Hippocampal formation (tissue), 2 donors: Measurements from ENCODE around the gene HIPK2.
A peak's percentile ranks its signal among the peaks of the same experiment; 100 is the strongest.

Source experiments
- DNase-seq, 2 donors: peaks; one replicate each; lab custom pipeline; 2025; lab: John Stamatoyannopoulos, UW

Gene HIPK2

DNA sequence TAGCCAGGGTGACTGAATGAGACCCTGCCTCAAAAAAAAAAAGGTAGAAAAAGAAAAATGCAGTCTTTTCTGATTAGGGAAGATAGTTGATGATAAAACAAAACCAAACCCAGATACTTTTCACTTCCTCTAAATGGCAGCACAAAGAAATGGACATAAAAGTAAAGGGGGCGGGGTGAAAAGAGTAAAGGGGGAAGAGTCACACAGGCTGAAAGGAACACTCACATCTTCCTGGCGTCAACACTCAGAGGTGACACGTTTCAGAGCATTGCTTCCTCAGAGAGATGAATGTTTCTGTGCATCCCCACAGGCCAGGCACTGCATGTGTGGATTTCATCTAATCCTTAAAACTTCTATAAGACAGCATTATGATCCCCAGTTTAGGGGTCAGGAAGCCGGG is 81.2 kb downstream of the HIPK2 start:
- no peak for DNase-seq

DNA sequence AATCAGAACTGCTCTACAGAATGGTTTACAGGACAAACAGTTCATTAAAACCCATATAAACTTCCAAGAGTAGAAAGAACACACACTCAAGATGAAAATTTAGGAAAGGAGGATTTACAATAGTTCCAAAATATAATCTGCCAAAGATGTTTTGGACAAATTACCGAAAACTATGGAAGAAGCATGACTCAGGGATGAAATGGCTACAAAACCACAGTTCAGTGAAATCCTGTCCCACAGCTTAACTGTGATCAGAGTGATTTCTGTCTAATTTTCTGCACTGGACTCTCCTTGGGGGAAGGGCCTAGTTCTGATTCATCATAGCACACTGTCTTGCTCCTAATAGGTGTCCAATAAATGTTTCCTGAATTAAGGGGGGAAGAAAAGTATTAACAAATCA is 82.2 kb downstream of the HIPK2 start:
- no peak for DNase-seq

DNA sequence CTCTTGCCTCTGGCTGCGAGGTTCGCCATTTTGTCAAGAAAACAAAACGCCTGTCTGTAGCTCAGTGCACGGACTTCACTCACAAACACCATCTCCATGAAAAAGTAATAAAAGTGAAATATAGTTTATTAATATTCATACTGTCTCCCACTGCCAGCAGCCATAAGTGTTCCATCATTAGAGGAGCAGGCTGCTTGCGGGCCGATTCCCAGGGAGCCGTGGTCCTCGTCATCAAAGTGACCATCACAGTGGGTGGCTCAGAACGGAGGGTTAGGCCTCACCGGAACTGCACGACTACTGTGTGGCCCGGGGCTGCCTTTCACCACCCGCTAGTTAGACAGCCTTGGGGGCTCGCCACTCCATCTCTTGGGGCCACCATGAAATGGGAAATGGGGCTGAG is 82.7 kb downstream of the HIPK2 start:
- DNase-seq: no peak

DNA sequence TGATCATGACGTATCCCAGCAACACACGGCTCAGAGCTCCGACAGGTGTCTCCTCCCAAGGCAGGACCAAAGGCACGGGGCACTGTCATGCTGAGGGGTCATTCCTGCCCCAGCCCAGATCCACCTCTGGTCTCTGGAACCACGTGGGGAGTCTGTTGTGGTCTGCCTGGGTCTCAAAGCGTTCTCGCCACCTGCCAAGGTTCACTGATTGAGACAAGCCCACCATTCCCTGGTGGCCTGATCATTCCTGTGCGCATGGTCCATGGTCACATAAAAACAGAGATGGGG is 83.5 kb downstream of the HIPK2 start:
- DNase-seq: no peak

DNA sequence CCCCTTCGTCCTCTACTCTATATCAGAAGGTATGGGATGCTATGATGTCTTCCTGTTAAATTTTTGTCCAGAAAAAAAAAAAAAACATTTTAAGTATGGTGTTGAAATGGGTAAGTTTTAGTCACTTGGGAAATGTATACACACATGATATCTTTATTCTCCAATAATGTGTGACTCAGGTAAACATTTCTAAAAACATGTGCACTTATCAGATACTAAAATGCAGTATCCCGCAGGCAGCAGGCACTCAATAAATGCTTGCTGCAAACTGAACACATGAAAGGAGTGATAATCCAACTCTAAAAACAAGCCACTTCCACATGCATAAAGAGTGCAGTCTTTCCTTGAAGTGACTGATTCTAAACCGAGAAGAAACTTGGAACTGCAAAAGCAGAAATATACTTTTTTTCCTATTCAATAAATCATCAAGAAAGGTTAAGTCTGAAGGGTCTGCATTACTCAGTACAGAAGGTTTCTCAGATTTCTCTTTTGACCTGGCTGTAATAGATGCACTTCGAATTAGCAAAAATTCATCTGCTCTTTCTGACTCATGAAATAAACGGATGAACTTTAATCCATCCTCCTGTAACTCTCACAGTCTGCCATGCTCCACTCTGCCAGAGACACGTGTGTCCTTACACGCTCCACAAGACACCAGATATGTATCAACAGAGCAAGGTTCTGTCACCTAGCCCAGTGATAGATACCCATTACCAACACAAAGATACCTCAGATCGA is 84.0 kb downstream of the HIPK2 start:
- DNase-seq: no peak

DNA sequence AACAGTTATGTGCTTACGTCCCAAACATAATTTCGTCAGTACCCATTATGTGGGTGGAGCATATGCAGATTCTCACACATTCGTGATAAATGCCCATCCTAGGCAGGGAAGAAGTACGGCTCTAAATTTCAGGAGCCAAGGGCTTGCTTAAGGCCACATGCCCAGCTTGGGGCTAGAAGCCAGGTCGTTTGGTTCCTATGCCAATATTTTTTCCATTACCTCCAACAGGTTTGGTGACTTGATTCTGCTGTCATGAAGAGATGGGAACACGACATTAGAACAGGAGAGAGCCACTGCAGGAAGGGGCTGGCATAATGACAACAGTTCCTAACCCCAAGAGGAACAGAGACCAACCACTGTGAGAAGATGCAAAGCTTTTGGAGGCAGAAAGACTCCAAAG is 85.1 kb downstream of the HIPK2 start:
- DNase-seq: no peak

DNA sequence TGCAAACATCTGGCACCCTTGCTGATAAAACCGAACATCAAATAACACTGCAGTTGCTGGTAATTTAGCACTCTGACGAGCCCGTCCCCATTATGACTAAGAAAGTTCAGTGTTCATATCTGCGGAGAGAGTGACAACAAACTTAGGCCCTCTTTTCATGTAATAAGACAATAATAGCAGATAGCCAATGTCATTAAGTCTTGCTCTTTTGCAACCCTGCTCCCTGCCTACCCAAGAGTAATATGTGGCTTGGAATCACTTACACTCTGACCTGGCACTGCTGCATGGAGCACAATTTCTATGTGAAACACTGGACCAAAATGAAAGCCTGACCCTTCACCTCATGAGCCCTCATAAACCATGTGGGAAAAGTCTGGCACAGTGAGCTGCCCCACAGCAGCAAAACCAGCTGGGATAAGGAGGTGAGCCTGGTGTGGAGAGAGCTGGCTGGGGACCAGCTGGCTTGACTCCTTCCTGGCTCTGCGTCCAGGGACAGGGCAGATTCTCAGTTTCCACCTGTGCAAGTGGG is 86.5 kb downstream of the HIPK2 start:
- no peak for DNase-seq

DNA sequence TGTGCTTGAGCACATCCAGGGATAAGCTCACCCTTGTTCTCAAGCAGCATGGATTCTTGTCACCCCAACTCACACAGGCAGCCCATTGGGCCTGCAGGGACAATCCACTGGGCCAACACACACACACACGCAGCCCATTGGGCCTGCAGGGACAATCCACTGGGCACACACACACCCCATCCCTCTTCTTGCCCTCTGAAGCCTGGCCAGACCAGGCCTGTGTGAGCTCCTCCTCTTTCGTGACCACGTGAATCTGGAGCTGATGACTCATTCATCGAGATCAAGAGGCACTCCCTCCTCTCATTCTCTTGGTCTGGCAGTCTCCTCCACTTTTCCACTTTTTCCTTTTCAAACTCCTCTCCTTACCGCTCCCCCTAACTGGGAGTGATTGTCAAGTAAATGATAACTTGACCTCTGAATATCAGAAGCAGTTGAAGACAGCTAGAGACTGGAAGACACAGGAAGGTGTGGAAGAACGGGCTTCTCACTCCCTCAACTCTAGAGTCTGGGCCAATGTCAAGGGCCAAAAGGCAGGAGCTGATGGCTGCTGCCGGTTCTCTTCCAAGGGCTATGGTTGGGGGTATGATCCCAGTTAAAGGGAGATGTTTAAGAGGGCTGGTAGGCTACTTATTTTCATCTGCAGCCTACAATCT is 89.7 kb downstream of the HIPK2 start:
- peak; percentile 27 to 35 for DNase-seq

DNA sequence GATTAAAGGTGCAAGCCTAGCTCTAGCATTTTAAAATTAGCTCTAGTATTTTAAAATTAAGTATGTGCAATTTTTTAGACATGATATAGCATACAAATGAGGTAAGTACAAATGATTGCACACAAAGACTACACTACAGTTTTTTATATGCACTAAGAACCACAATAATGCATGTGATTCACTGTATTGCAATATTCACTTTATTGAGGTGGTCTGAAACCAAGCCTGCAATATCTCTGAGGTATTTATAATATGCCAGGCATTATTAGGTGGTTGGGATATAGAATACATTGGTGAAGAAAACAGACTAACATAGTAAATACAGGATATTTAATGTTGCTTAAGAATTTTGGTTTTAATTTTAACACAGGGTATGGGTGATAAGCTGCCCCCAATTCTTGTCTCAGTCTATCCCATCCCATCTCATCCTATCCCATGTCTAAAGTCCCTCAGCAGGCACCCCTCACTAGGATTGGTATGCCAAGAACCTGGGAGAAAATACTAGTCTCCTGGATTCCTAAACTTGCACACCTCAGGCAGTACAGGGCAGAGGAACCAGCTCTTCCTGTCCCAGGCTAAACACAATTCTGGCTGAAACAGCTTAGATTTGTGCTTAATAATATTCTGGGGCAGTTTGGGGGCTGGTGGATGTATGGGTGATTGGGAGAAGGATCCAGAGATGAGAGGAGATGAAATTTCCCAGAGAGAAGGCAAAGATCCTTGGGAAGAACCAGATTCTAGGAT is 90.4 kb downstream of the HIPK2 start:
- DNase-seq: no peak

DNA sequence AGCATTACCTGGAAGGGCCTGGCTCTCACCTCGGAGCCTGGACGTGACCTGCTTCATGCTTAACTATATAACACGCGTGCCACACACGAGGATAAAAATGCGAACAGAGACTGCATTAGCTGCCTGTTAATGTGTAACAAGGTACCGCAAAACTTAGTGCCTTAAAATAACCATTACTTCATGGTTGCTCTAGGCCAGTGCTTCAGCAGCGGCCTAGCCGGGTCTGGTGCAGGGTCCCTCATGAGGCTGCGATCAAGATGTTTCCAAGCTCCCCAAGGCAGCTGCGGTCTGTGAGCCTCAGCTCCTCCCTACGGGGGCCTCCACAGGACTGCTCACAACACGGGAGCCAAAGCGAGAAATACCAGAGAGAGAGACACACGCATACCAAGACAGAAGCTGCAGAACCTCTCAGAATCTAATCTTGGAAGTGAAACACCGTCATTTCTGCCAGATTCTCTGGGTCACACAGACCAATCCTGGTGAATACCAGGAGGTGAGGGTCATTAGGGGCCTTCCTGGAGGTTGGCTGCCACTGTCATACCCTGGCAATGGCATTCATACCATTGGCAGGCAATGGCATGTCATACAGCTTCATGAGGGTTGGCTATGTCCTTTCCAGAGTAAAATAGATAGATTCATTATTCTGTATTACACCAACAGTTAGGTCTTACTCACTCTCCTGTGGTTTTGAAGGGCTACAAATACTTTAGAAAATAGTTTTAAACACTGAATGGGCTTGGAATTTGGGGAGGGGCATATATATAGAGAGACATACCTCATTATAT is 94.5 kb downstream of the HIPK2 start:
- no peak for DNase-seq

DNA sequence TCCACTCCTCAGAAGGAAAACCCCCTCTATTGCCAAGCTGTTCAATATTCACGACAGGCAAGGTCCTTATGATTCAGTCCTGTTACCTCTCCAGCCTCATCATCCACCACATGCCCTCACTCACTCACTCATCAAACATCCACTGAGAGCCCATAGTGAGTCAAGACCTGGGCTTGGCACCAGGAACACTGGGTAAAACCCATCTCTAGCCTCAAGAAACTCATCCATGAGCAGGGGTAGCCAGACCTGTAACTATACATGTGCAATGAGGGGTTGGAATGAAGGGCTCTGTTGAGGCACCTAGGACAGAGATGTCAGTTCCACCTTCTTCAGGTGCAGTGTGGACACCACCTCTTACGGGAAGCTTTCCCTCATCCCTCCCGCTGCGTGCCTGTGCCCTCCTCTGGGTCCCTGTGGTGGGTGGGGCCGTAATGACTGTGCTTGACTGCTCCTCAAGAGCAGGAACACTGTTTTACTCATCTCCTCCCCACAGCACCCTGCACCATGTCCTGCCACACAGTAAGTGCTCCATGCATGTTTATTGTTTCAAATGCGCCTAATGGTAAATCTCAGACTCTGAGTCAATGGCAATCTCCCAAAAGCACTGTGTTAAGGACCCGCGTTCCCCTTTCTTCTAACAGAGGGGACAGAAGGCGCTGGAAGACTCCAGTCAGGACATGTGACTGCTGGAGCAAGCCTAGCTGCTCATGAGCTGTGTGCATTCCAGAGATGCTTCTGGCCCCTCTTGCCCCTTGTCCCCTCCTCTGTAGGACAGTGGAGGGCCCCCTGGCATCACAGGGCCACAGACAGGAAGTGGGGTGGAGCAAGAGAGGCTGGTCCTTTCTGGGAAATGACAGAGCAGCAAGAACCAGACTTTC is 95.4 kb downstream of the HIPK2 start:
- DNase-seq: no peak

DNA sequence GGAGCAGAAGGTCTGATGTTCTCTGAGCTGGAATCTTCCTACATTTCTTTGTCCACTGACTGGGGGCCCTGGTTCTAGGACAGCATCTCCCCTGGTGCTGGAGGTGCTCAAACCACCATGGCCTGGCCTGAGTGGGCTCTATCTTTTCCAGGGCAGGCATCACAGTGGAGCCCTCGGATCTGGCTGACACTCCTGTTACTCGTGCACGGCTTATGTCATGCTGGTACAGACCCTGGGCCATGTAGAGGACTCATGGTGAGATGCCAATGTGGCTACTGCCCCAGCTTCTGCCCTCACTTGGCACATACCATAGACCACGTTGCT is 96.0 kb downstream of the HIPK2 start:
- DNase-seq: no peak

DNA sequence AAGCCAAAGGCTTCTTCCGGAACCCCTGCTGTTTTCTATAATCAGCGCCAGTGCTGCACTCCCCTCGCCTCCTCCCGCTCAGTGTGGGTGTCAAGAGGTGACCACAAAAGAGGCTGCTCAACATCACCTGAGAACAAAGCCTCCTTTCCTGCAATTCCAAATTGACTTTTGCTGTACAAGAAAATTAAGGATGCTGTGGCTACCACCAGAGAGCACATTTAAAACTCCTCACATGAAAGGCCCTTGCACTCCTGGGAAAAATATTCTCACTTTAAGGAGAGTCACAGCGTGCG is 96.4 kb downstream of the HIPK2 start:
- DNase-seq: no peak

DNA sequence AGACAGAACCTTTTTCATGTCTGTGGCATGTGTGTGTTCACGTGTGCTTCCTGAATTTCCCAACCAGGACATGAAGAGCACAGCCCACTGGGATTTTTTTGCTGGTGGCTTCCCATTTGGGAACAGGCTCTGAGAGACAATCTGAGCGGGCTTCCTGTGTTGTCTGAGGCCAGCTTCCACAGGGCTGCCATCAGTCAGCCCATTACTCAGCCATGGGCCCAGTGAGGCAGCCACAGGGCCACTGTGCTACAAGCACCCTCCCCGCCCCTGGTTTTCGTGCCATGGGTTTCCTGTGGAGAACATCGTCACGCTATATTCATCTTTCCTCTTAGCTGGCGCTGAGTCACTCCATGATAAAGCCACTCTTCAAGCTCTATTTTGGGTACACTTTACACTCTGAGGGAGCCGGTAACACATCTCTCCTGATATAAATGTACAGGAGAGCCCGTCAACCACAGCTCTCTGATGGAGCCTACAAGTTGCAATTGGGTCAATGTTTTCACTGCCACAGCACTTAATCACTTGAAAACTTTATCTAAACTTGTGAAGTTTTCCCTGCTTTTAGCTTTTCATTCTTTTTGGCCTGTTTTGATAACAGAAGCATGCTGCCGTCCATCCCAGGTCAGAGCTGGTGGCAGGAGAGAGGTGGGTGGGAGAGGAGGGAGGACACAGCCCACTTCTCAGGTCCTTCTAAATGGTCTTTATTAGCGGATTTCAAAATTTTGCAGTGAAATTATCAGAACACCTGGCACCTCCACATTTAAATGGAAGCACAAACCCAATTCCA is 96.9 kb downstream of the HIPK2 start:
- DNase-seq: no peak

DNA sequence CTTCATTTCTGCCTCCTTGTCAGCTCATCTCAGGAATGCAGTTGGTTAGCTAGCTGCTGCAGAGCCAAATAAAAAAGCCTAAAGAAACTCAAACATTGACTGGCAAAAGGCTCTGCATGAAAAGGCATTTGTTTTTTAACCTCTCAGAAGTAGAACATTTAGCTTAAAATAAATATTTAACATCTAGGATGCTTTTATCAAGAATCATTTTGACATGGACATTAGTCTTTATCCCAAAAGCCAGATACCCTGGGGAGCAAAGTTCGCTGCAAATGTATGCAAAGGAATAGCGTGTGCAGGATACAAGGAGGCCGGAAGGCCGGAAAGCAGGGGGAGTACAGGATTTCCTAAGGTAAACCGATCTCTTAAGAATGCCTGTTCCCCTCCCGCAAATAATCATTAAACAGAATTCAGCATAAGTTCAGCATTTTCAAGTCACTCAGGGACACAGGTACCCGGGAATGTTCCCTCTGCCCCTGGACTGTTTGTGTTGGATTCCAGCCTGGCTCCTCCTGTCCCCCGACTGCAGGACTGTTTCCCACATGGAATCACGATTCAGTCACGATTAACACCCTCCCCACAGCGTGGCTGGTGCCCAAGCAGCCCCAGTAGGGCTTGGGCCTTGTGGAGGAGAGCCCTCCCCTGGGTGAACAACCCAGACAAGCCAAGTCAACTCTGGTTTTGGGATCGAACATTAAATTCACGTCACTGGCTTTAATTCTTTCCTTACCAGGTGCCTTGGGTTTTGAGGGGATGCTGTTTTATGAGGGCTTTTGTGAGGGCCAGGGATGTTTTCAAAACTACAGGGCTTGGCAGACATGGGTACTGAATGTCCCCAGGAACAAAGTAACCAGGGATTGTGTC is 97.8 kb downstream of the HIPK2 start:
- DNase-seq: no peak

DNA sequence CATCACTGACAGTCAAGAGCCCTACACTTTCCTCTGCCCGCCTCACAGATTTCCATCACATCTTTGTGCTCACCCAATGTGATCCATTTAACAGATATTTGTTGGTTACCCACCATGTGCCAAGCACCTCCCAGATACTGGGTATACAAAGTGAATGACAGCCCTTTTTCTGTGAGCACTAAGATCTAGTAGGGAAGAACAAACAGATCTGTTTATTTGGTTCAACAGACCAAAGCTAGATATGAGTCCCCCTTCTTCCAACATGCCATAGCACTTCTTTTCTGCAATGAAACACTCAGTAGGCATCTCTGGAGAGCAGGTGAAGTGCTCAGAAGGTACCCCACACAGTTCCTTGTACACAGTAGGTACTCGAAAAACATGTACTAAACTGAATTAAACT is 101.4 kb downstream of the HIPK2 start:
- no peak for DNase-seq

DNA sequence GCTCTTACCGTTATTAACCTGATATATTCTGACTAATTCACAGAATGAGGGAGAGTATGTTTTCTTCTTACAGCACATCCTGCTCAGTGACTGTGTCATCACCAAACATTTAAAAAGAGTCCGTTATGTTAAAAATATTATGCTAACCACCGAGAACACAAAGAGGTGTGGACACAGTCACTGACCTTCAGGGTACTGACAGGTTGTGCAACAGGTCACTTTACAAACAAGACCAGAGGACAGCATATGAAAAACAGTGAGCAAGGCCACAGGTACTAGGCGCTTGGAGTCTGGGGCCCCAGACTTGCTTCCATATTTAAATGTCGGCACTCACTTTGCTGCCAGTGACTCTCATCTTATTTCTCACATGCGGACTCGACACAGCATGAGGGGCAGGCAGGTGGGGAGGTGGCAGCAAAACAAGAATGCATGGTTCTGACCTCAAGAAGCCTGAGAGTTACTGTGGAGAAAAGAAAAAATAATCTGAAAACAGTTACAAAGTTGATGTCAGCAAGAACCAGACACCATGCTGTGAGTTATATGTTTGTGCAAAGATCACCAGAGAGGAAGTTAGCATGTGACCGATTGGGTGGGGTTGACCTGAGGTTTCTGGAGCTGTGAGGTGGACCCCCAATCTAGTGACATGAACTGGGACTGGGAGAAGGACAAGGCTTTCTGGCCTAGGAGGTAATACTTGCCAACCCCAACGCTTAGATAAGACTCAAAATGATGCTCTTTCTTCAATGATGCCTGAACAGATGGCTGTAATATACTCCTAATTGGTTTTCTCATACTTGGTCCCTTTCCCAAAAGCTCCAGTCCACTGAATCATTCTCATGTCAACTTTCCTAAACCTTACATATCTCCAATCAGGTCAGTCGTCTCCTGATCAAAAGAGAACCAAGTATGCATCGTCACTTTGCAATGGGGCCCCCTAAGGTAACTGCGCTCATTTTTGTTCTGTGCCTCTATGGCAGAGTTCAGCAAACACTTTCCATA is 102.4 kb downstream of the HIPK2 start:
- no peak for DNase-seq

DNA sequence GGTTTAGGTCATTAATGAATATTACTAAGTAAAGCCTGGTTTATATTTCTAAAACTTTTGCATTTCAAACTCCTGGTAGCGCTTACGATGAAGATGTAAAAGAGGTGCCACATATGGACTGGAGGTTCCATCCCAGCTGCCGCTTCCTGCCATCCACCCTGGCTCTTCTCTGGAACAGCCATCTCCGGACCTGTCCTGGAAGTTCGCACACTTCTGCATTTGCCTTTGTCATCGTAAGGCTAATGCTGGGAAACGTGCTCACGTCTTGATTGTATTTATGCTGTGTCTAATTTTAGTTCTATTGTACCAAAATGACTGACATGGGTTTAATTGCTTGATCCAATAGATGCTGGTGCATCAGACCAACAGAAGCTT is 103.1 kb downstream of the HIPK2 start:
- DNase-seq: no peak

DNA sequence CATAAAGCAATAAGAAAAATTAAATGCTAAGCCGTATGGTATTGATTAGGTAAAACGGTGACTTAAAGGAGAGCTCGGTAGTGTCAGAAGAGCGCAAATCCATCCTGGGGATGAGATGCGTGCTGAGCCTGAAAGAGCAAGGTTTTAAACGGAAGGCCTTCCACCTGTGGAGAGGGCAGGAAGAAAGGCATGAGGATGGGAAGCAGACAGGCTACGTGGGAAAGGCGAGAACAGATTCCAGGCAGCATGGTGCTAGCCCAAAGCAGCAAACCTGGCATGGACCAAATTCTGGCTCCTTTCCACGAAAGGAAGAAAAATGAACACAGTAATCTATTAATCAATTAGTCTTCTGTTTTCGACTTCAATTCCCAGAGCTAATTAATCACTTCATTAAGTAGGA is 103.5 kb downstream of the HIPK2 start:
- DNase-seq: no peak
